ENCODE results near the gene ABCC4. TPM values are rescaled to one million over a fixed set of nuclear protein-coding genes. Genes with fewer than 3 reads are reported as not detected.

ABCC4 gene
- total and polyA plus RNA-seq, 2 of the 13 experiments (the other 11 are each of a cell fraction or from before 2014, with no cell fraction given): 4.2 to 11.3 TPM

DNA sequence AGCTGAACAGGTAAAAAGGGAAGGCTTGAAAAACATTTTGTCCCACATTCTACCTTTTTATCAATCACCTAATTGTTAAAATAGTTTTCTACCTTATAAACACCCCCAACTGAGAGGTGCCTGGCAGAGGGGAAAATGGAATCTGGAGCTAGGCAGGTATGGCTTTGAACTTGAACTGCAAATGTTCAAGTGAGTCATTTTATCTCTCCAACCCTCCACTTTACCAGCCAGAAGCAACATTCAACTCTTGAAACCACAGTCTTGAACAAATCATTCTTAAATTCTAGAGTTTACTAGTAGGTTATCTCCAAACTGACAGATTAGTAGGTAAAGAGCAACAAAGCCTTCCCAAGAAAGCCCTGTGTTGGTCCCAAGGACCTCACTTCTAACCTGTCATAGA, 116.9 kb downstream of the ABCC4 start (continued):
- TF ChIP-seq, protein P1, sequence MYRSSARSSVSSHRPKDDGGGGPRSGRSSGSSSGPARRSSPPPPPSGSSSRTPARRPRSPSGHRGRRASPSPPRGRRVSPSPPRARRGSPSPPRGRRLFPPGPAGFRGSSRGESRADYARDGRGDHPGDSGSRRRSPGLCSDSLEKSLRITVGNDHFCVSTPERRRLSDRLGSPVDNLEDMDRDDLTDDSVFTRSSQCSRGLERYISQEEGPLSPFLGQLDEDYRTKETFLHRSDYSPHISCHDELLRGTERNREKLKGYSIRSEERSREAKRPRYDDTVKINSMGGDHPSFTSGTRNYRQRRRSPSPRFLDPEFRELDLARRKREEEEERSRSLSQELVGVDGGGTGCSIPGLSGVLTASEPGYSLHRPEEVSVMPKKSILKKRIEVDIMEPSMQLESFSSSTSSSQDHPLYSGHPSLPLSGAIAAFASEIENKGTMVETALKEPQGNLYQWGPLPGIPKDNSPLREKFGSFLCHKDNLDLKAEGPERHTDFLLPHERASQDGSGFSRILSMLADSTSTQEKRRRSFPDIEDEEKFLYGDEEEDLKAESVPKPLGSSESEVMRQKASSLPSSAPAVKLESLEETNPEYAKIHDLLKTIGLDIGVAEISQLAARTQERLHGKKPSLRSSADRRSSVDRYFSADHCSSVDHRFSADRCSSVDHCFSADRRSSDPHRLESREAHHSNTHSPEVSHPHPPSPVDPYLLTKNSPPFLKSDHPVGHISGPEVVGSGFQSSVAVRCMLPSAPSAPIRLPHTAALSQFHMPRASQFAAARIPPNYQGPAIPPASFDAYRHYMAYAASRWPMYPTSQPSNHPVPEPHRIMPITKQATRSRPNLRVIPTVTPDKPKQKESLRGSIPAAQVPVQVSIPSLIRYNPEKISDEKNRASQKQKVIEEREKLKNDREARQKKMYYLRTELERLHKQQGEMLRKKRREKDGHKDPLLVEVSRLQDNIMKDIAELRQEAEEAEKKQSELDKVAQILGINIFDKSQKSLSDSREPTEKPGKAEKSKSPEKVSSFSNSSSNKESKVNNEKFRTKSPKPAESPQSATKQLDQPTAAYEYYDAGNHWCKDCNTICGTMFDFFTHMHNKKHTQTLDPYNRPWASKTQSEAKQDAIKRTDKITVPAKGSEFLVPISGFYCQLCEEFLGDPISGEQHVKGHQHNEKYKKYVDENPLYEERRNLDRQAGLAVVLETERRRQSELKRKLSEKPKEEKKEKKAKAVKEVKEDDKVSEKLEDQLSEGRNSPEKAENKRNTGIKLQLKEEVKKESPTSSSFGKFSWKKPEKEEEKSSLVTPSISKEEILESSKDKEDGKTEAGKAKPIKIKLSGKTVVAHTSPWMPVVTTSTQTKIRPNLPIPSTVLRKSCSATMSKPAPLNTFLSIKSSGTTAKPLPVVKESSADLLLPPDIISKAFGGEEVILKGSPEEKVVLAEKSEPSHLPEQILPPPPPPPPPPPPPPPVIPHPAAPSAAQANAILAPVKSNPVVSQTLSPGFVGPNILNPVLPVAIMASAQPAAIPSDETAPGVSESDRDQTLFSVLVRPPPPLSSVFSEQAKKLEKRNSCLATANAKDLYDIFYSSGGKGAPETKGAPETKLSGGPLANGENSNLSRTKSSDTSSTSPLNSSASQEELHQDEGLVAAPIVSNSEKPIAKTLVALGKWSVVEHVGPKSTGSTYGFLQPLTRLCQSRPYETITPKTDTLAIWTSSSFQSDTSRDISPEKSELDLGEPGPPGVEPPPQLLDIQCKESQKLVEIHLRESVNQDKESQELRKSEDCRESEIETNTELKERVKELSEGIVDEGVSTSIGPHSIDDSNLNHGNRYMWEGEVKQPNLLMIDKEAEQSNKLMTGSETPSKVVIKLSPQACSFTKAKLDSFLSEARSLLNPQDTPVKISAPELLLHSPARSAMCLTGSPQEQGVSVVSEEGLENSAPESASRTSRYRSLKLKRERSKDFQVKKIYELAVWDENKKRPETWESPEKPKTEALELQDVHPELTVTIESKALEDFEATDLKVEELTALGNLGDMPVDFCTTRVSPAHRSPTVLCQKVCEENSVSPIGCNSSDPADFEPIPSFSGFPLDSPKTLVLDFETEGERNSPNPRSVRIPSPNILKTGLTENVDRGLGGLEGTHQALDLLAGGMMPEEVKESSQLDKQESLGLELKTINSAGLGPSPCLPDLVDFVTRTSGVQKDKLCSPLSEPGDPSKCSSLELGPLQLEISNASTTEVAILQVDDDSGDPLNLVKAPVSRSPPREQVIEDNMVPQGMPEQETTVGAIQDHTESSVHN (CRISPR knock-in tag; IDR thresholded peaks at IDR 0.05): no peak
- TF ChIP-seq KLF16 (CRISPR knock-in tag; IDR thresholded peaks at IDR 0.05): no peak
- TF ChIP-seq ZNF615 (CRISPR knock-in tag; IDR thresholded peaks at IDR 0.05; ENCODE audit: borderline replicate concordance): no peak
- TF ChIP-seq ZFP91 (CRISPR knock-in tag; IDR thresholded peaks at IDR 0.05; ENCODE audit: borderline replicate concordance): no peak
- no peak for TF ChIP-seq ZNF543 (CRISPR knock-in tag; IDR thresholded peaks at IDR 0.05)
- TF ChIP-seq, protein P2, sequence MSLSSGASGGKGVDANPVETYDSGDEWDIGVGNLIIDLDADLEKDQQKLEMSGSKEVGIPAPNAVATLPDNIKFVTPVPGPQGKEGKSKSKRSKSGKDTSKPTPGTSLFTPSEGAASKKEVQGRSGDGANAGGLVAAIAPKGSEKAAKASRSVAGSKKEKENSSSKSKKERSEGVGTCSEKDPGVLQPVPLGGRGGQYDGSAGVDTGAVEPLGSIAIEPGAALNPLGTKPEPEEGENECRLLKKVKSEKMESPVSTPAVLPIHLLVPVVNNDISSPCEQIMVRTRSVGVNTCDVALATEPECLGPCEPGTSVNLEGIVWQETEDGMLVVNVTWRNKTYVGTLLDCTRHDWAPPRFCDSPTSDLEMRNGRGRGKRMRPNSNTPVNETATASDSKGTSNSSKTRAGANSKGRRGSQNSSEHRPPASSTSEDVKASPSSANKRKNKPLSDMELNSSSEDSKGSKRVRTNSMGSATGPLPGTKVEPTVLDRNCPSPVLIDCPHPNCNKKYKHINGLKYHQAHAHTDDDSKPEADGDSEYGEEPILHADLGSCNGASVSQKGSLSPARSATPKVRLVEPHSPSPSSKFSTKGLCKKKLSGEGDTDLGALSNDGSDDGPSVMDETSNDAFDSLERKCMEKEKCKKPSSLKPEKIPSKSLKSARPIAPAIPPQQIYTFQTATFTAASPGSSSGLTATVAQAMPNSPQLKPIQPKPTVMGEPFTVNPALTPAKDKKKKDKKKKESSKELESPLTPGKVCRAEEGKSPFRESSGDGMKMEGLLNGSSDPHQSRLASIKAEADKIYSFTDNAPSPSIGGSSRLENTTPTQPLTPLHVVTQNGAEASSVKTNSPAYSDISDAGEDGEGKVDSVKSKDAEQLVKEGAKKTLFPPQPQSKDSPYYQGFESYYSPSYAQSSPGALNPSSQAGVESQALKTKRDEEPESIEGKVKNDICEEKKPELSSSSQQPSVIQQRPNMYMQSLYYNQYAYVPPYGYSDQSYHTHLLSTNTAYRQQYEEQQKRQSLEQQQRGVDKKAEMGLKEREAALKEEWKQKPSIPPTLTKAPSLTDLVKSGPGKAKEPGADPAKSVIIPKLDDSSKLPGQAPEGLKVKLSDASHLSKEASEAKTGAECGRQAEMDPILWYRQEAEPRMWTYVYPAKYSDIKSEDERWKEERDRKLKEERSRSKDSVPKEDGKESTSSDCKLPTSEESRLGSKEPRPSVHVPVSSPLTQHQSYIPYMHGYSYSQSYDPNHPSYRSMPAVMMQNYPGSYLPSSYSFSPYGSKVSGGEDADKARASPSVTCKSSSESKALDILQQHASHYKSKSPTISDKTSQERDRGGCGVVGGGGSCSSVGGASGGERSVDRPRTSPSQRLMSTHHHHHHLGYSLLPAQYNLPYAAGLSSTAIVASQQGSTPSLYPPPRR (CRISPR knock-in tag; IDR thresholded peaks at IDR 0.05; ENCODE audit: borderline replicate concordance): no peak
- TF ChIP-seq ZNF644 (CRISPR knock-in tag; IDR thresholded peaks at IDR 0.05; ENCODE audit: low read depth): no peak
- TF ChIP-seq, protein P3, sequence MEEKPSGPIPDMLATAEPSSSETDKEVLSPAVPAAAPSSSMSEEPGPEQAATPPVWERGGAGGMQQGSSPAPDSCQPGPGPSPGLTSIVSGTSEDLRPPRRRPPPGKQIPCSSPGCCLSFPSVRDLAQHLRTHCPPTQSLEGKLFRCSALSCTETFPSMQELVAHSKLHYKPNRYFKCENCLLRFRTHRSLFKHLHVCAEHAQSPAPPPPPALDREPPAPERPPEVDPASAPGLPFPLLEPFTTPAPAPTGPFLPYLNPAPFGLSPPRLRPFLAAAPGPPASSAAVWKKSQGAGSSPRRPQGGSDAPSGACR (CRISPR knock-in tag; IDR thresholded peaks at IDR 0.05): no peak
- no peak for TF ChIP-seq NKX3-1 (CRISPR knock-in tag; IDR thresholded peaks at IDR 0.05)

All from HepG2 (cell line).